ENCODE data around the gene SP5. TPM values are rescaled to one million over a fixed set of nuclear protein-coding genes. Genes with fewer than 3 reads are reported as not detected.

Gene SP5
- total and polyA plus RNA-seq, 9 of the 15 experiments (the other 6 are each of a cell fraction or from before 2014, with no cell fraction given) = 0.03 to 1.7 (median 0.16) TPM; not detected in 1

- TF ChIP-seq FOXO4 (CRISPR knock-in tag; IDR thresholded peaks at IDR 0.05) (no peak), SMAD4 (CRISPR knock-in tag; conservative IDR thresholded peaks at IDR 0.05) (0 out of 2 replicates have a peak, but pooled peaks have one; percentile 36), POLR2G (IDR thresholded peaks at IDR 0.05; ENCODE audit: low read depth, low read length) (no peak), ZNF224 (CRISPR knock-in tag; IDR thresholded peaks at IDR 0.05) (no peak), HNRNPUL1 (IDR thresholded peaks at IDR 0.05; ENCODE audit: low read length) (no peak), USF2 (CRISPR knock-in tag; IDR thresholded peaks at IDR 0.05) (no peak), MYBL2 (IDR thresholded peaks at IDR 0.05; ENCODE audit: low read depth) (no peak), MYBL2 (CRISPR knock-in tag; IDR thresholded peaks at IDR 0.05; ENCODE audit: borderline replicate concordance) (no peak), CHD2 (IDR thresholded peaks at IDR 0.05; ENCODE audit: low read depth, low read length) (no peak), ZBTB7A (IDR thresholded peaks at IDR 0.05; ENCODE audit: borderline replicate concordance, control insufficient read depth, low read depth, low read length) (no peak), CEBPB (tag; IDR thresholded peaks at IDR 0.05) (peak; percentile 100), ZNF146 (CRISPR knock-in tag; IDR thresholded peaks at IDR 0.05; ENCODE audit: unreplicated experiment) (no peak), E4F1 (CRISPR knock-in tag; IDR thresholded peaks at IDR 0.05; ENCODE audit: borderline replicate concordance) (no peak), SMAD2 (IDR thresholded peaks at IDR 0.05; ENCODE audit: low read depth, low read length) (no peak), ZNF740 (CRISPR knock-in tag; IDR thresholded peaks at IDR 0.05) (no peak), ZNF740 (tag; IDR thresholded peaks at IDR 0.05) (0 out of 4 replicates have a peak, but pooled peaks of 1 of the 2 experiments have one; percentile 18), SRSF3 (IDR thresholded peaks at IDR 0.05; ENCODE audit: insufficient read depth, low read length) (no peak), CREM (IDR thresholded peaks at IDR 0.05; ENCODE audit: low read depth) (no peak), ETS2 (tag; IDR thresholded peaks at IDR 0.05; ENCODE audit: borderline replicate concordance, poor library complexity, severe bottlenecking) (no peak), LCOR (CRISPR knock-in tag; IDR thresholded peaks at IDR 0.05) (no peak), POLR2AphosphoS2 (IDR thresholded peaks at IDR 0.05; ENCODE audit: low read length) (no peak), HNRNPLL (IDR thresholded peaks at IDR 0.05; ENCODE audit: low read depth, low read length, poor library complexity, severe bottlenecking) (no peak), ZNF263 (CRISPR knock-in tag; IDR thresholded peaks at IDR 0.05; ENCODE audit: borderline replicate concordance) (peak; percentile 51; the same call in 1 of the 2 replicates)
Measured at GRCh38 chr2:170744248-170745002, 29.3 kb downstream of the SP5 start (continued).
